SH-SY5Y (cell line): ENCODE data around the gene MPRIP.

Source experiments
- GATA2 ChIP-seq: IDR thresholded peaks from 2 replicates; pipeline ENCODE4 v1.6.1; 2011; ENCODE audit warnings: mild to moderate bottlenecking, low read depth, low read length
- GATA3 ChIP-seq: IDR thresholded peaks from 2 replicates; pipeline ENCODE4 v1.6.1; 2011; ENCODE audit warnings: low read depth, mild to moderate bottlenecking, low read length, moderate library complexity

GRCh38 chr17:17057057-17057551 lies 14.8 kb downstream of the MPRIP start:
- TF ChIP-seq GATA3 (no peak), GATA2 (no peak)
